Measurements from ENCODE around the gene CETN1. TPM values are rescaled to one million over a fixed set of nuclear protein-coding genes. Genes with fewer than 3 reads are reported as not detected.

Gene CETN1
- total and polyA plus RNA-seq, 2 of the 13 experiments (the other 11 are each of a cell fraction or from before 2014, with no cell fraction given) = not detected

GRCh38 chr18:572831-573289, 7.3 kb upstream of the CETN1 start (continued):
- no peak for TF ChIP-seq ZNF574 (CRISPR knock-in tag; IDR thresholded peaks at IDR 0.05)

GRCh38 chr18:573385-573784, 6.8 kb upstream of the CETN1 start:
- FAIRE-seq = no peak
- intact Hi-C loops (cut with micrococcal nuclease; ENCODE audit: unreplicated experiment) = no loop called here
- TF ChIP-seq SIX1 (CRISPR knock-in tag; IDR thresholded peaks at IDR 0.05; ENCODE audit: borderline replicate concordance) = 0 out of 2 replicates have a peak, but pooled peaks have one; percentile 32
- peak; percentile 62; the same call in 1 of the 2 replicates for TF ChIP-seq ZNF644 (CRISPR knock-in tag; IDR thresholded peaks at IDR 0.05; ENCODE audit: low read depth)
- peak; percentile 28; the same call in 1 of the 2 replicates for TF ChIP-seq HDAC1 (CRISPR knock-in tag; IDR thresholded peaks at IDR 0.05)
- TF ChIP-seq HNF4G (IDR thresholded peaks at IDR 0.05; ENCODE audit: borderline replicate concordance, low read depth, low read length) = peak; percentile 61
- TF ChIP-seq HNF4G (CRISPR knock-in tag; IDR thresholded peaks at IDR 0.05; ENCODE audit: borderline replicate concordance, low read depth) = no peak
- peak; percentile 53 for TF ChIP-seq GATAD2A (CRISPR knock-in tag; IDR thresholded peaks at IDR 0.05)
- 0 out of 2 replicates have a peak, but pooled peaks have one; percentile 46 for TF ChIP-seq ZNF232 (CRISPR knock-in tag; IDR thresholded peaks at IDR 0.05; ENCODE audit: borderline replicate concordance)
- no peak for TF ChIP-seq POGZ (CRISPR knock-in tag; IDR thresholded peaks at IDR 0.05)
- TF ChIP-seq RARA (CRISPR knock-in tag; IDR thresholded peaks at IDR 0.05) = peak; percentile 60
- TF ChIP-seq ZNF143 (CRISPR knock-in tag; IDR thresholded peaks at IDR 0.05) = no peak
- TF ChIP-seq HNF4A (CRISPR knock-in tag; IDR thresholded peaks at IDR 0.05) = peak; percentile 64
- no peak for TF ChIP-seq MTA1 (CRISPR knock-in tag; IDR thresholded peaks at IDR 0.05; ENCODE audit: borderline replicate concordance)
- TF ChIP-seq SIX4 (CRISPR knock-in tag; IDR thresholded peaks at IDR 0.05) = peak; percentile 16; the same call in 1 of the 2 replicates
- peak; percentile 86 for TF ChIP-seq NR2F6 (IDR thresholded peaks at IDR 0.05)
- peak; percentile 82 for TF ChIP-seq NR2F6 (CRISPR knock-in tag; IDR thresholded peaks at IDR 0.05)
- TF ChIP-seq TARDBP (CRISPR knock-in tag; IDR thresholded peaks at IDR 0.05) = 0 out of 2 replicates have a peak, but pooled peaks have one; percentile 13
- TF ChIP-seq RXRB (CRISPR knock-in tag; IDR thresholded peaks at IDR 0.05; ENCODE audit: borderline replicate concordance) = 0 out of 2 replicates have a peak, but pooled peaks have one; percentile 14
- TF ChIP-seq NR2F2 (IDR thresholded peaks at IDR 0.05; ENCODE audit: borderline replicate concordance, low read depth) = peak; percentile 69
- 0 out of 2 replicates have a peak, but pooled peaks have one; percentile 8 for TF ChIP-seq CEBPG (CRISPR knock-in tag; IDR thresholded peaks at IDR 0.05)
- TF ChIP-seq ZNF264 (CRISPR knock-in tag; IDR thresholded peaks at IDR 0.05) = peak; percentile 94
- TF ChIP-seq NR2F1 (CRISPR knock-in tag; IDR thresholded peaks at IDR 0.05) = peak; percentile 52 to 83; a peak in 3 of 4 replicates
- TF ChIP-seq ZNF780A (CRISPR knock-in tag; IDR thresholded peaks at IDR 0.05) = no peak

More at GRCh38 chr18:573385-573784, 6.8 kb upstream of the CETN1 start:
- ChIA-PET POLR2A (interaction anchor here (1.2 kb wide), 1 partner anchor 305 kb away, joined by 3 read pairs; no protein-coding TSS in a partner anchor), CTCF (ENCODE audit: low intra/inter-chr PET ratio, low total read pairs) (no interaction called here)
- in situ Hi-C loops (cut with HindIII; ENCODE audit: extremely low pct_ligation_motif_present, low pct_unique_long_range_greater_than_20kb) = no loop called here
- H3K27me3 ChIP-seq (ENCODE audit: control insufficient read depth in 1 of 2, insufficient read depth in 2 of 2, low read length in 2 of 2) = no peaks in the 10 kb centered on the region; a peak in 1 of 5 replicates
- peak overlapping the region; percentile 46; the same call in 1 of the 2 replicates for H3K9ac ChIP-seq (ENCODE audit: insufficient read depth, low read depth, low read length)
- peak overlapping the region; percentile 81 for H3K4me2 ChIP-seq (ENCODE audit: low read depth, low read length)
- BruUV-seq (replicated peaks) = no TSS peak
- H3K4me1 ChIP-seq (ENCODE audit: insufficient read depth, low read length) = peaks cover 71% of the 10 kb centered on the region
- no peaks in the 10 kb centered on the region for H3K9me3 ChIP-seq (ENCODE audit: low read length)
- ATAC-seq = peak; percentile 64
- H4K20me1 ChIP-seq (ENCODE audit: insufficient read depth, low read length) = no peaks in the 10 kb centered on the region
- H3K4me3 ChIP-seq (replicated peaks in 1 of 3; ENCODE audit: insufficient read depth in 1 of 3, low read depth in 2 of 3, low read length in 3 of 3) = peak overlapping the region in 1 of 3 experiments; percentile 41; a peak in 1 of 6 replicates
- peak overlapping the region; percentile 84 for H3K27ac ChIP-seq (ENCODE audit: extremely low read length, insufficient read depth, low read length)
- H2AFZ ChIP-seq (ENCODE audit: low read length) = peak overlapping the region; percentile 35
- WGBS (ENCODE audit: low lambda C conversion rate) = 0% methylated on average over 1 of the region's 1 CpG
- no peaks in the 10 kb centered on the region for H3K36me3 ChIP-seq (replicated peaks in 1 of 2; ENCODE audit: control insufficient read depth in 1 of 2, insufficient read depth in 2 of 2, low read length in 2 of 2)
- peak; percentile 32 for DNase-seq (ENCODE audit: low spot score)
- H3K79me2 ChIP-seq (ENCODE audit: insufficient read depth, low read length) = no peaks in the 10 kb centered on the region

All from HepG2 (cell line).